Colonic mucosa (tissue), 4 donors: ENCODE data around the gene ARHGEF4. TPM values are rescaled to one million over a fixed set of nuclear protein-coding genes. Genes with fewer than 3 reads are reported as not detected.

Experiments used
- DNase-seq: peaks from one replicate; pipeline ENCODE4 v3.0.0-alpha.2; 2020
- H3K27ac ChIP-seq: fragments of 200-600 bp; one replicate; pipeline ENCODE4 v1.8.0; 2021
- H3K27me3 ChIP-seq: fragments of 200-600 bp; one replicate; pipeline ENCODE4 v1.8.0; 2021
- H3K36me3 ChIP-seq: fragments of 200-600 bp; one replicate; pipeline ENCODE4 v1.8.0; 2021
- H3K4me1 ChIP-seq: fragments of 200-600 bp; one replicate; pipeline ENCODE4 v1.8.0; 2021; ENCODE audit warnings: mild to moderate bottlenecking
- H3K4me3 ChIP-seq: fragments of 200-600 bp; one replicate; pipeline ENCODE4 v1.8.0; 2021
- H3K9ac ChIP-seq, 2 donors: one replicate each; pipeline ENCODE4 v1.7.0; 2013; ENCODE audit warnings: control low read depth in 2 of 2, low read depth in 2 of 2, low read length in 2 of 2
- H3K9me3 ChIP-seq: fragments of 200-600 bp; one replicate; pipeline ENCODE4 v1.8.0; 2021
- intact Hi-C: fragments of 100-400 bp; cut with DNase I; formaldehyde crosslinking; loops from one replicate; pipeline ENCODE4 v1.14.1; 2022
- total RNA-seq, 2 donors: library from RNA; stranded (reverse); fragmentation: NEBNext Ultra II Directional in 1 of 2; extraction: Animal tissue kit (Norgen Biotek cat#: 25700) in 1 of 2; gene quantifications; one replicate each; pipeline ENCODE4 v1.2.1, GENCODE V29; 2021
- TF ChIP-seq, protein P1 (sequence below): fragments of 200-600 bp; IDR thresholded peaks from one replicate; pipeline ENCODE4 v1.8.0; 2022; ENCODE audit warnings: antibody characterized with exemption, mild to moderate bottlenecking
- donor health status: healthy.
- donor health status: DM: no; HTN: no; CAD: no.
- donor health status: DM: no; HTN: no; CAD: no.

Gene ARHGEF4
- total RNA-seq, 2 donors from 2014 or later = 1.6 to 2.6 TPM

DNA sequence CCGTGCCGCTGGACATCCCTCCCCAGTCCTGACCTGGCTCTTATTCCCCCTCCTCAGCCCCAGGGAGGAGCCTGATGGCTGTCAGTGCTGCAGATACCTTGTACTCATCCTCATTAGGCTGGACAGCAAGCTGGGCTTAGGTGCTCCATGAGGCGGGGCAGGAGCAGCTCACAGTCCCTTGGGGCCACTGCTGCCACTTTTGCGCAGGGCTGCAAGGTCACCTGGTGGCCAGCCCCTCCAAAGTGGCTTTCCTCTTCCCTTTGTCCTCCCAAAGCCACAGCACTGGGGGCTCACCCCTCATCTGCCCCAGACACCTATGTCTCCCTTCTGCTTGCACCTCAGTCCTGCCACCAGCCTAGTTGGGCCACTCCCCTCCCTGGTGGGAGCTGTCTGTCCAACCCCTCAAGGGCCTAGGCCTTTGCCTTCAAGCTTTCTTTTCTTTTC, 195.7 kb downstream of the ARHGEF4 start:
- no peaks in the 10 kb centered on the region for H3K36me3 ChIP-seq
- H3K4me1 ChIP-seq = no peaks in the 10 kb centered on the region
- peak; percentile 6 for DNase-seq
- no peak overlapping the region for H3K9ac ChIP-seq
- peaks cover 20% of the 10 kb centered on the region for H3K27me3 ChIP-seq
- no peaks in the 10 kb centered on the region for H3K9me3 ChIP-seq
- TF ChIP-seq, protein P1, sequence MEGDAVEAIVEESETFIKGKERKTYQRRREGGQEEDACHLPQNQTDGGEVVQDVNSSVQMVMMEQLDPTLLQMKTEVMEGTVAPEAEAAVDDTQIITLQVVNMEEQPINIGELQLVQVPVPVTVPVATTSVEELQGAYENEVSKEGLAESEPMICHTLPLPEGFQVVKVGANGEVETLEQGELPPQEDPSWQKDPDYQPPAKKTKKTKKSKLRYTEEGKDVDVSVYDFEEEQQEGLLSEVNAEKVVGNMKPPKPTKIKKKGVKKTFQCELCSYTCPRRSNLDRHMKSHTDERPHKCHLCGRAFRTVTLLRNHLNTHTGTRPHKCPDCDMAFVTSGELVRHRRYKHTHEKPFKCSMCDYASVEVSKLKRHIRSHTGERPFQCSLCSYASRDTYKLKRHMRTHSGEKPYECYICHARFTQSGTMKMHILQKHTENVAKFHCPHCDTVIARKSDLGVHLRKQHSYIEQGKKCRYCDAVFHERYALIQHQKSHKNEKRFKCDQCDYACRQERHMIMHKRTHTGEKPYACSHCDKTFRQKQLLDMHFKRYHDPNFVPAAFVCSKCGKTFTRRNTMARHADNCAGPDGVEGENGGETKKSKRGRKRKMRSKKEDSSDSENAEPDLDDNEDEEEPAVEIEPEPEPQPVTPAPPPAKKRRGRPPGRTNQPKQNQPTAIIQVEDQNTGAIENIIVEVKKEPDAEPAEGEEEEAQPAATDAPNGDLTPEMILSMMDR = no peak
- no peak overlapping the region for H3K27ac ChIP-seq
- intact Hi-C loops = no loop called here
- H3K4me3 ChIP-seq = no peak overlapping the region

DNA sequence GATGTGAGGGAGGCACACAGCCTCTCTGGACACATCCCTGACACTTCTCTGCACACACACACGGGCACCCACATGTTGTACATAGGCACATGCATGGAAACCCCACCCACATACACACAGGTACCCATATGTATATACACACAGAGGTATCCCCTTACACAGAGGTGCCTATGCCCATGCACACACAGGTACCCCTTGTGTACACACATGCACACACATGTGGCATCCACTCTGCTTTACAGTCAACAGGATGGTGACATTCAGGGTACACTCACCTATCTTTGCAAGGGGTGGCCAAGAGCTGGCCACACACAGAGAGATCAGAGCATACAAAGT, 197.0 kb downstream of the ARHGEF4 start:
- Histone ChIP-seq H3K4me1 (no peaks in the 10 kb centered on the region), H3K27me3 (peaks cover 20% of the 10 kb centered on the region), H3K36me3 (no peaks in the 10 kb centered on the region), H3K9ac (no peak overlapping the region), H3K27ac (no peak overlapping the region), H3K4me3 (no peak overlapping the region), H3K9me3 (no peaks in the 10 kb centered on the region)
- no peak for DNase-seq
- TF ChIP-seq, protein P1 = no peak
- intact Hi-C loops = no loop called here

DNA sequence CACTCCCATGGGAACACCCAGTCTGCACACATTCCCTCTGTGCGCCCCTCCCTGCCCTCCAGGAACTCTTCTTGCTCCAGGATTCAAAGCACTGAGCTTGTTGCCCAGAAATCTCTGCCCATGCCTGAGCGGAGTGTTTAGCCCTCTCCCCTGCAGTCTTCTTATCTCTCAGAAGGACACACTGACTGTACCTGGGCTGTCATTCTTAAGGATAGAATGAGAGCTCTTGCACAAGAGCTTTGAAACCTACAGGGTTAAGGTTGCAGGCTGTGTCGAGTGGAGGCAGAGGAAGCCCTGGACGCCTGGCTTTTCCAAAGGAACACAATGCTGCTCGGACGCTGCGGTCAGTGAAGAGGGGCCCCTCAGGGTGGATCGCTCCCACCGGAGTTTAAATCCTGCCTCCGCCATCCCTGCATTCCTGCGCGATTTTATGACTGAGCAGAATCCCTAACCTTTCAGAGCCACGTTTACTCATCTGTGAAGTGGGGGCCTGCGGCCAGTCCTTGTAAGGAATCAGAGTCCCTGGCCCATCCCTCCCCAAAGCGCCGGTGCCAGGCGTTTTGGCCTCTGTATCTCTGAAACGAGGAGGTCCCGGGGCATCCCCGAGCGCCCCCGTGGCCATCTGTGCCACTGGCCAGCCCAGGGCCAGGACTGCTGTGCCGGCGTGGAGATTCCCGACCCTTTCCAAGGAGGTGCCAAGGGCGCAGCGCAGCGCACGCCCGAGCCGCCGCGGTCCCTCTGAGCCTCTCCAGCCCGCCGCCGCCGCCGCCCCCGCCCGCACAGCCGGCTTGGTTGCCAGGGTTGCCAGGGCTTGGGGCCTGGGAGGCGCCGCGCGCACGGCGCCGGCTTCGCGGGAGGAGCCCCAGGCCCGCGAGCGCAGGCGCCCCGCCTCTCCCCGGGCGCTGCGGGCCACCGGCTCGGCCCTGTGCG, 197.7 kb downstream of the ARHGEF4 start:
- TF ChIP-seq, protein P1 = no peak
- H3K36me3 ChIP-seq = no peaks in the 10 kb centered on the region
- no peak overlapping the region for H3K9ac ChIP-seq
- intact Hi-C loops = no loop called here
- H3K4me1 ChIP-seq = no peaks in the 10 kb centered on the region
- peak; percentile 18 for DNase-seq
- no peak overlapping the region for H3K27ac ChIP-seq
- no peaks in the 10 kb centered on the region for H3K9me3 ChIP-seq
- peak overlapping the region; percentile 3 for H3K4me3 ChIP-seq
- peaks cover 20% of the 10 kb centered on the region for H3K27me3 ChIP-seq

DNA sequence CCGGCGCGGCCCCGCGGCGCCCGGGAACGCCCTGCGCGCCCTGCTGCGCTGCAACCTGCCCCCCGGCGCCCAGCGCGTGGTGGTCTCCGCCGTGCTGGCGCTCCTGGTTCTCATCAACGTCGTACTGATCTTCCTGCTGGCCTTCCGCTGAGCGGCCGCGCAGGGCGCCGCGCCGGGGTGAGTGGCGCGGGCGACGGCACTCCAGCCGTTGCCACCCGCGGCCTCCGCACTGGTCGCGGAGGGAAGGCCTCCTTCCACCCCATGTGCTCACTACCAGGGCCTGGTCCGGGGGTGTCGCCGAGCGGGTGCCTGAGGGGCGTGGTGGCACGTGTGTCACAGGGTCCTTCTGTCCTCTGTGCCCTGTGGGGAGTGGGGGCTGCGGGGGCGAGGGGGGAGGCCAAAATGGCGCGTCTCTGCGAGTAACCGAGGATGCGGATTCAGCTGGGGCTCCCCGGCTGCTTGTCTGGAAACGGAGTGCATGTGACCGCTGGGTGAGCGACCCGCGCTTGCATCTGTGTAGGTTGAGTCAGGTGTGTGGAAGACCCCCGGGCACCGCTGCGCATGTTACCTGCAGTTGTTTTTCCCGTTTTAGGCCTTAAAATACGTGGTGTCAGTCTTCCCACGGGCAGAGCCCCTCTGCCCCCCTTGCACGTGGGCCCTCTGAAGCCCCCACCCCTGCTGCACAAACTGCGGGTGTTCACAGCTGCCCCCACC, 198.6 kb downstream of the ARHGEF4 start:
- TF ChIP-seq, protein P1 = no peak
- Histone ChIP-seq H3K36me3 (no peaks in the 10 kb centered on the region), H3K4me3 (peak overlapping the region; percentile 3), H3K9me3 (no peaks in the 10 kb centered on the region), H3K27ac (no peak overlapping the region), H3K4me1 (no peaks in the 10 kb centered on the region), H3K9ac (no peak overlapping the region), H3K27me3 (peaks cover 20% of the 10 kb centered on the region)
- intact Hi-C loops = no loop called here
- DNase-seq = no peak

DNA sequence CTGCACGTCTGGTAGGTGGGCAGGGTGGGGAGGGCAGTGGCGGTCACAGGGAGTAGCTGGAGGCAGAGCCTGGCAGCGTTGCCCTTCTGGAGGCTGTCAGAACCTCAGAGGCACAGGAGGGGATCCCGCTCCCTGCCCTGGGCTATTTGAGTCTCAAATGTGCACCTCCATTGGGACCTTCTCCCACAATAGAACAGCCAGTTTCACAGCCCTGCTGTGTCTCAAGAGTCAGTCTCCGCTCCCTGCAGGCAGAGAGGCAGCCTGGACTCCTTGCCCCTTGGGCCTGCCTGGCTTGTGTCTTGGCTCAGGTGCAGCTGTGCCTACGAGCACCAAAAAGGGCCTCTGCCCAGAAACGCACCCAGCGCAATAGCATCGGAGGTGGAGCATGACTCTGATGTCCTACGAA, 199.1 kb downstream of the ARHGEF4 start:
- TF ChIP-seq, protein P1 = no peak
- intact Hi-C loops = no loop called here
- no peaks in the 10 kb centered on the region for H3K9me3 ChIP-seq
- H3K27ac ChIP-seq = no peak overlapping the region
- H3K4me1 ChIP-seq = no peaks in the 10 kb centered on the region
- no peak overlapping the region for H3K9ac ChIP-seq
- H3K4me3 ChIP-seq = no peak overlapping the region
- H3K27me3 ChIP-seq = peaks cover 20% of the 10 kb centered on the region
- DNase-seq = no peak
- H3K36me3 ChIP-seq = no peaks in the 10 kb centered on the region
